ENCODE results near the gene PPP2R5A.
"Not testable (repeated sequence)": the region's sequence is repeated elsewhere in the genome, so short reads cannot be mapped to it uniquely, and the experiment has no call there.

Gene PPP2R5A

DNA sequence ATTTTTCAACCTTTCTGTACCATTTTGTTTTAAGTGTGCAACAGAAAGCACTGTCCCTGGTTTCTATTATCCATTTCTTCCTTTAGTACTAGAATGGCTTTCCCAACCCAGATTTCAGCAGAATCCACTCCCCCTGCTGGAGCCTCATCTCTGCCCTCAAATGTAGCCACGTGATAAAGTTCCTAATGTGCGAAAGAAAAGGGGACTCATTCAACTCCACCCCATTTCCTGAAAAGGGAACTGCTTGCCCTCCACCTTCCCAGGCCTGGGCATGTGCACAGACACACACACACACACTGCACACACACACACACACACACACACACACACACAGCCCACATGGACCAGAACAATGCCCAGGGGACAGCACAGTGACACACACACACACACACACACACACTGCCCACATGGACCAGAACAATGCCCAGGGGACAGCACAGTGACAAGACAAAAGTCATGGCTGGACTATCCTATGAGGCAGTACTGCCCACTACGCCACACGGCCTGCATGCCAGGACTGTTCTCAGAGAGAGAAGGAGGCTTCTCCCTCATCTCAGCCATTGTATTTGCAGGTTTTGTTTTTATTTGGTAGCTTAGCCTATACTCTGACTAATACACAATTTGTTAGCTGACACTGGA, 96.3 kb downstream of the PPP2R5A start:
- Histone ChIP-seq H3K4me1 (ENCODE audit: insufficient read depth, poor library complexity, severe bottlenecking) (no peaks in the 10 kb centered on the region), H3K36me3 (ENCODE audit: low read depth) (no peaks in the 10 kb centered on the region), H3K4me3 (ENCODE audit: severe bottlenecking) (no peak overlapping the region), H3K27me3 (ENCODE audit: insufficient read depth, poor library complexity, severe bottlenecking) (no peaks in the 10 kb centered on the region), H3K27ac (ENCODE audit: poor library complexity, severe bottlenecking) (no peak overlapping the region), H3K9me3 (ENCODE audit: severe bottlenecking) (no peaks in the 10 kb centered on the region)
- ATAC-seq (ENCODE audit: low read depth) (no peak), DNase-seq (ENCODE audit: low spot score) (no peak)
- TF ChIP-seq, protein P1, sequence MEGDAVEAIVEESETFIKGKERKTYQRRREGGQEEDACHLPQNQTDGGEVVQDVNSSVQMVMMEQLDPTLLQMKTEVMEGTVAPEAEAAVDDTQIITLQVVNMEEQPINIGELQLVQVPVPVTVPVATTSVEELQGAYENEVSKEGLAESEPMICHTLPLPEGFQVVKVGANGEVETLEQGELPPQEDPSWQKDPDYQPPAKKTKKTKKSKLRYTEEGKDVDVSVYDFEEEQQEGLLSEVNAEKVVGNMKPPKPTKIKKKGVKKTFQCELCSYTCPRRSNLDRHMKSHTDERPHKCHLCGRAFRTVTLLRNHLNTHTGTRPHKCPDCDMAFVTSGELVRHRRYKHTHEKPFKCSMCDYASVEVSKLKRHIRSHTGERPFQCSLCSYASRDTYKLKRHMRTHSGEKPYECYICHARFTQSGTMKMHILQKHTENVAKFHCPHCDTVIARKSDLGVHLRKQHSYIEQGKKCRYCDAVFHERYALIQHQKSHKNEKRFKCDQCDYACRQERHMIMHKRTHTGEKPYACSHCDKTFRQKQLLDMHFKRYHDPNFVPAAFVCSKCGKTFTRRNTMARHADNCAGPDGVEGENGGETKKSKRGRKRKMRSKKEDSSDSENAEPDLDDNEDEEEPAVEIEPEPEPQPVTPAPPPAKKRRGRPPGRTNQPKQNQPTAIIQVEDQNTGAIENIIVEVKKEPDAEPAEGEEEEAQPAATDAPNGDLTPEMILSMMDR (IDR thresholded peaks at IDR 0.05; ENCODE audit: poor library complexity, severe bottlenecking) = no peak

DNA sequence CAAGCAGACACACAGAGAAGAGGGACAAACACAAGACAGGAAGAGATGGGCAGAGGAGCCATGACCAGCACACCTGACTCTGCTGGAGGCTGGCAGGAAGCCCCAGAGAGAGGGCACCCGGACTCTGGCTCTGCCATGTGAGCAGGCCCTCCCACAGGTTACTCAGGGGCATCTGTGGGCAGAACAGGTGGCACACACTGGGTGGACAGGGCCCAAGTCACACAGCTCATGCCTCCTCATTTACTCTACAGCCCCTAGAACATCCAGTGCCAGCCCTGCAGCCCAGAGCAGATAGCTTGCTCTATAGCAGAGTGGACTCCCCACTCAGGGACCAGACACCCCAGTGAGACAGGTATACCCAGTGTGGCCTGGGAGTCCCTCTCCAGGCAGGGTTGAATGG, 100.8 kb downstream of the PPP2R5A start:
- TF ChIP-seq, protein P1 (IDR thresholded peaks at IDR 0.05; ENCODE audit: poor library complexity, severe bottlenecking) = no peak
- no peak for DNase-seq (ENCODE audit: low spot score)
- Histone ChIP-seq H3K36me3 (ENCODE audit: low read depth) (no peaks in the 10 kb centered on the region), H3K27ac (ENCODE audit: poor library complexity, severe bottlenecking) (no peak overlapping the region), H3K27me3 (ENCODE audit: insufficient read depth, poor library complexity, severe bottlenecking) (no peaks in the 10 kb centered on the region), H3K9me3 (ENCODE audit: severe bottlenecking) (no peaks in the 10 kb centered on the region), H3K4me3 (ENCODE audit: severe bottlenecking) (no peak overlapping the region), H3K4me1 (ENCODE audit: insufficient read depth, poor library complexity, severe bottlenecking) (no peaks in the 10 kb centered on the region)
- no peak for ATAC-seq (ENCODE audit: low read depth)

DNA sequence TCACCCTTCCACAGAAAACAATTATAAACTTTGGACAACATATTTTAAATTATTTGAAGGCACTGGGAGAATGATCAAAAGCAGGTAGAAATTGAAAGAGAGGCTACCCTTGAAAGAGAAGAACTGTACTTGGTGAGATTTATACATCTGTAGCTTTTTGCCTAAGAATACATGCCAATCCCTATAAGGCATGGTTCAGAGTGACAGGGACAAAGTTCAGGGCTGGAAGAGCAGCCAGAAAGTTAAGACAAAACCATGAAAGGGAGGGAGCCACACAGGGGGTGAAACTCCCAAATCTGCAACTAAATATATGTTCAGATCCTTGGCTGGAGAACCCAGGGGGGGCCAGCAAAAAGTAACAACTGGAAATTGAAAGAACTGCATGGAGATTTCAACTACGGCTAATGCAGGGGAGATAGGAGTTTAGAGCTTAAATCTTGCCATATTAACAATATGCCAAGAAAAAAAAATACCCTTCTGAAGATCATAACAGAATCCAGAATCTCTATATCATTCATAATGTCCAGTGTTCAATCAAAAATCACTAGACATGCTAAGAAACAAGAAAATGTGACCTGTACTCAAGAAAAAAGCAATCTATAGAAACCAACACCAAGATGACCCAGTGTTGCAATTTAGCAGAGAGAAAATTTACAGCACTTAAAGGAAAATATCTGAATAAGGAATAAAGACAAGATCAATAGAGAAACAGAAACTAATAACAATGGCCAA, 103.9 kb downstream of the PPP2R5A start:
- no peak for ATAC-seq (ENCODE audit: low read depth)
- TF ChIP-seq, protein P1 (IDR thresholded peaks at IDR 0.05; ENCODE audit: poor library complexity, severe bottlenecking) = no peak

DNA sequence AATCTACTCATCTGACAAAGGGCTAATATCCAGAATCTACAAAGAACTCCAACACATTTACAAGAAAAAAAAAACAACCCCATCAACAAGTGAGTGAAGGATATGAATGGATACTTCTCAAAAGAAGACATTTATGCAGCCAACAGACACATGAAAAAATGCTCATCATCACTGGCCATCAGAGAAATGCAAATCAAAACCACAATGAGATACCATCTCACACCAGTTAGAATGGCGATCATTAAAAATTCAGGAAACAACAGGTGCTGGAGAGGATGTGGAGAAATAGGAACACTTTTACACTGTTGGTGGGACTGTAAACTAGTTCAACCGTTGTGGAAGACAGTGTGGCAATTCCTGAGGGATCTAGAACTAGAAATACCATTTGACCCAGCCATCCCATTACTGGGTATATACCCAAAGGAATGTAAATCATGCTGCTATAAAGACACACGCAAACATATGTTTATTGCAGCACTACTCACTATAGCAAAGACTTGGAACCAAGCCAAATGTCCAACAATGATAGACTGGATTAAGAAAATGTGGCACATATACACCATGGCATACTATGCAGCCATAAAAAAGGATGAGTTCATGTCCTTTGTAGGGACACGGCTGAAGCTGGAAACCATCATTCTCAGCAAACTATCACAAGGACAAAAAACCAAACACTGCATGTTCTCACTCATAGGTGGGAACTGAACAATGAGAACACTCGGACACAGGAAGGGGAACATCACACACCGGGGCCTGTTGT, 110.6 kb downstream of the PPP2R5A start:
- not testable (repeated sequence) for DNase-seq (ENCODE audit: low spot score); ATAC-seq (ENCODE audit: low read depth); H3K9me3 ChIP-seq (ENCODE audit: severe bottlenecking); H3K27me3 ChIP-seq (ENCODE audit: insufficient read depth, poor library complexity, severe bottlenecking); H3K27ac ChIP-seq (ENCODE audit: poor library complexity, severe bottlenecking); H3K4me1 ChIP-seq (ENCODE audit: insufficient read depth, poor library complexity, severe bottlenecking); H3K36me3 ChIP-seq (ENCODE audit: low read depth); H3K4me3 ChIP-seq (ENCODE audit: severe bottlenecking)

More for the DNA sequence above, 103.9 kb downstream of the PPP2R5A start:
- Histone ChIP-seq H3K36me3 (ENCODE audit: low read depth) (no peaks in the 10 kb centered on the region), H3K4me3 (ENCODE audit: severe bottlenecking) (no peak overlapping the region), H3K27ac (ENCODE audit: poor library complexity, severe bottlenecking) (no peak overlapping the region), H3K27me3 (ENCODE audit: insufficient read depth, poor library complexity, severe bottlenecking) (no peaks in the 10 kb centered on the region), H3K4me1 (ENCODE audit: insufficient read depth, poor library complexity, severe bottlenecking) (no peaks in the 10 kb centered on the region), H3K9me3 (ENCODE audit: severe bottlenecking) (no peaks in the 10 kb centered on the region)
- no peak for DNase-seq (ENCODE audit: low spot score)

DNA sequence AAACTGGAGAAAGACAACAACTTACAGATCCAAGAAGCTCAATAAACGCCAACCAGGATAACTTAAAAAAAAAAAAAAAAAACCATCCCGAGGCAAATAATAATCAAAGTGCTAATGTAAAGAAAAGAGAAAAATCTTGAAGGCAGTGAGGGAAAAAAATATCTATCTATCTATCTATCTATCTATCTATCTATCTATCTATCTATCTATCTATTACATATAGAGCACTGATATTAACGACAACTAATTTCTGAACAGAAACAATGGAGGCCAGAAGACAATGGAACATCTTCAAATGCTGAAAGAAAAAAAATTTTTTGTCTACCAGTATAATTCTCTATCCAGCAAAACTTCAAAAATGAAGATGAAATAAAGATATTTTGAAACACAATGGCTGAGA, 111.4 kb downstream of the PPP2R5A start:
- ATAC-seq (ENCODE audit: low read depth) (no peak), DNase-seq (ENCODE audit: low spot score) (no peak)
- no peaks in the 10 kb centered on the region for H3K27me3 ChIP-seq (ENCODE audit: insufficient read depth, poor library complexity, severe bottlenecking)
- no peak overlapping the region for H3K4me3 ChIP-seq (ENCODE audit: severe bottlenecking)
- H3K36me3 ChIP-seq (ENCODE audit: low read depth) = no peaks in the 10 kb centered on the region
- H3K4me1 ChIP-seq (ENCODE audit: insufficient read depth, poor library complexity, severe bottlenecking) = no peaks in the 10 kb centered on the region
- H3K9me3 ChIP-seq (ENCODE audit: severe bottlenecking) = peaks cover 1% of the 10 kb centered on the region
- TF ChIP-seq, protein P1 (IDR thresholded peaks at IDR 0.05; ENCODE audit: poor library complexity, severe bottlenecking) = no peak
- H3K27ac ChIP-seq (ENCODE audit: poor library complexity, severe bottlenecking) = no peak overlapping the region
